GM12874 (cell line): ENCODE data around the gene RARRES1.

Experiments used
- TF ChIP-seq, protein P1 (sequence below): IDR thresholded peaks from 2 replicates; pipeline ENCODE4 v1.5.1; 2011; ENCODE audit warnings: low read depth, mild to moderate bottlenecking, control low read depth, low read length, moderate library complexity; ENCODE audit not compliant: insufficient read depth

RARRES1 gene

DNA sequence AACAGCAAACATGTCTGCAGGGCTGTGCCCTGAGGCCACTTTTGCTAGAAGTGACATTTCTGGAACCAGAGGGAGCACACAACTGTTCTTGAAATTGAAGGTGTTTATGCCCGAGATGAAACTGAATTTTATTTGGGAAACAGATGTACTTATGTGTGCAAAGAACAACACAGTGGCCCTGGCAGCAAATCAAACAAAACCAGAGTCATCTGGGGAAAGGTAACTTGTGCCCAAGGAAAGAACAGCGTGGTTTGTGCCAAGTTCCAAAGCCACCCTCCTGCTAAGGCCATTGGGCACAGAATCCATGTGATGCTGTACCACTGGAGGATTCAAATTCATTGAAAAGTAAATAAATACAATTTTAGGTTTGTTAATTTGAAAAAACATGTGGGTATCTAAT lies 31.2 kb upstream of the RARRES1 start:
- TF ChIP-seq, protein P1, sequence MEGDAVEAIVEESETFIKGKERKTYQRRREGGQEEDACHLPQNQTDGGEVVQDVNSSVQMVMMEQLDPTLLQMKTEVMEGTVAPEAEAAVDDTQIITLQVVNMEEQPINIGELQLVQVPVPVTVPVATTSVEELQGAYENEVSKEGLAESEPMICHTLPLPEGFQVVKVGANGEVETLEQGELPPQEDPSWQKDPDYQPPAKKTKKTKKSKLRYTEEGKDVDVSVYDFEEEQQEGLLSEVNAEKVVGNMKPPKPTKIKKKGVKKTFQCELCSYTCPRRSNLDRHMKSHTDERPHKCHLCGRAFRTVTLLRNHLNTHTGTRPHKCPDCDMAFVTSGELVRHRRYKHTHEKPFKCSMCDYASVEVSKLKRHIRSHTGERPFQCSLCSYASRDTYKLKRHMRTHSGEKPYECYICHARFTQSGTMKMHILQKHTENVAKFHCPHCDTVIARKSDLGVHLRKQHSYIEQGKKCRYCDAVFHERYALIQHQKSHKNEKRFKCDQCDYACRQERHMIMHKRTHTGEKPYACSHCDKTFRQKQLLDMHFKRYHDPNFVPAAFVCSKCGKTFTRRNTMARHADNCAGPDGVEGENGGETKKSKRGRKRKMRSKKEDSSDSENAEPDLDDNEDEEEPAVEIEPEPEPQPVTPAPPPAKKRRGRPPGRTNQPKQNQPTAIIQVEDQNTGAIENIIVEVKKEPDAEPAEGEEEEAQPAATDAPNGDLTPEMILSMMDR = no peak

DNA sequence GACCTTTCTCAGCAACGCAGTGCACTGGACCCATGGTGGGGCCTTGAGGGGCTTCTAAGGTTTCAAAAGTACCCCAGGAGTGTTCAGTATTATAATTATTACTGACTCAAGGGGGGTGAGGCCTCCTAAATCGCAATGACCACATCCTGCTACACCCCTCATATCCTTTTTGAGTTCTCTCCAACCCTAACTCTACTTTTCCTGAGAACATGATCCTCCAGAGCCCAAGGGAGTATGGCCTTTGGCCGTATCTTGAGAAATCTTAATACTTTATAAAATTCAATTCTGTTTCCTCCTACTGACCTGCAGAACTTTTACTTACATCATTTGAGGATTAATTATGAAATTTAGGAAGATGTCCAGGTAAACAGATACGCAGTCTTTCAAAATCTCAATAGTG lies 30.4 kb upstream of the RARRES1 start:
- TF ChIP-seq, protein P1 = no peak

DNA sequence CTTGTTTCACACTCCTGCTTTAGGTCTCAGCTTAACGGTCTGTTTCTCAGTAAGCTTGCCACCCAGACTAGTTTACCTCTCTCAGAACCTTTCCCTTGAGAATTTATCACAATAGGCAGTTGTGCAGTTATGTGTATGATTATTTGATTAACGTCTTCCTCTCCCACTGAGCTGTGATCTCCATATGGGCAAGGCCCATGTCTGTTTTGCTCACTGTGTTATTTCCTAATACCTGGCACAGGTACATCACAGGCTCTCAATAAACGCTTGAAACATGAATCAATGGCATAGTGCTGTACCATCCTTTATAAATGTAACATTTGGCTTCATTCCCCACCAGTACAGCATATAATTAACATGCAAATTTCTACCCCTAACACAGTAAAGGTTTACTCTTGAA lies 29.1 kb upstream of the RARRES1 start:
- TF ChIP-seq, protein P1 = no peak

DNA sequence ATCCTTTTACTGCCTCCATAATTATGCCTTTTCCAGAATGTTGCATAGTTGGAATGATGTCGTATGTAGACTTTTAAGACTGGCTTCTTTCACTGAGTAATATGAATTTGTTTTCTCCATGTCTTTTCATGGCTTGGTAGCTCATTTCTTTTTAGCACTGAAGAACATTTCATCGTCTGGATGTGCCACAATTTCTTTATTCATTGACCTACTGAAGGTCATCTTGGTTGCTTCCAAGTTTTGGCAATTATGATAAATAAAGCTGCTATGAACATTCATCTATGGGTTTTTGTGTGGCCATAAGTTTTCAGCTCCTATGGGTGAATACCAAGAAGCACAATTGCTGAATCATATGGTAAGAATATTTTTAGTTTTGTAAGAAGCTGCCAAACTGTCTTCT lies 23.2 kb upstream of the RARRES1 start:
- TF ChIP-seq, protein P1 = no peak

DNA sequence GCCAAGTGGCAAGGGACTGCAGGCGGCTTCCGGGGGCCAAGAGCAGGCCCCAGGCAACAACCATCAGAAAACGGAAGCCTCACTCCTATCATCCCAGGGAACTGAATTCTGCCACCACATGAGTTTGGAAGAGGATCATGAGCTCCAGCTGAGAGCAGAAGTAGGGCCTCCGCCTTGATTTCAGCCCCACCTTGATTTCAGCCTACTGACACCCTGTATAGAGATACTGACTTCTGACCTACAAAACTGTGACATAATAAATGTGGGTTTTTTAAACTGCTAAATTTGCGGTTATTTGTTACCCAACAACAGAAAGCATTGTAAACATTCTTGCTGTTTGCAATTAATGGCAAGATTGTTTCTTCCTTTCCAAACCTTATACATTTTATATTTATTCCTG lies 21.6 kb upstream of the RARRES1 start:
- TF ChIP-seq, protein P1 = no peak

DNA sequence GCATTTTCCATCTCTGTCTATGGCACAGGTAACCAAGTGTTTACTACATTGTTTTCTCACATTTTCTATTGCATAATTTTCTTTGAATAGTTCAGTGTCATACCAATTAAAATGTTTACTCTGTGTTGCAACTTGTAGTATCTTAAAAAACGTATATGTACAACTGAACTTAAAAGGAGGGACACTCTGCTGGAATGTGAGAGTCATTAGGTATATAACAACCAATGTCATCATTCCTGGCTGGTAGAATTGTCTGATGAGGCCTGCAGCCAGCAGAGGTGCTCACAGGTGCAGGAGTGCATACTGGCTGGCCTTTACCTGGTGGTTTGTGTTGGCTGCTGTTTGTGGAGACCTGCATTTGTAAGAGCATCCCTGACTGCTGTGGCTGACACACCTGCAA lies 19.1 kb upstream of the RARRES1 start:
- TF ChIP-seq, protein P1 = no peak

DNA sequence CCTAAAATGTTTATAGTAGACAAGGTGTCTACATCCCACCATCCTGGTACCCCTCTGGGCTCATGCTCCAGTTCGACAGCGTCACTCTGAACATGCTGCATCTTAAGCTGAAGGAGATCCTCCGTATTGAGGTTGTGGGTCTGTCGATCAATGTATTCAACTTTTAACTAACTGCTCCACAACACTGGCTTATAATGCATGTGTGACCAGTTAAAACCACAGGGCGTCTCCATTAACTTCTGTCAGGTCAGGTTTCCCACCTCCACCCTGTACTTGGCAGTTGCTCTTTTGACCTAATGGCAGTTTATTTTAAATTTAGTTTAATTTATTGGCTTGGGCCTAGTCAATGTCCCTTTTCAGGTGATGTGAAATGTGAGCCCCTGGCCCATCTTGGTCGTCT lies 17.8 kb upstream of the RARRES1 start:
- TF ChIP-seq, protein P1 = no peak

DNA sequence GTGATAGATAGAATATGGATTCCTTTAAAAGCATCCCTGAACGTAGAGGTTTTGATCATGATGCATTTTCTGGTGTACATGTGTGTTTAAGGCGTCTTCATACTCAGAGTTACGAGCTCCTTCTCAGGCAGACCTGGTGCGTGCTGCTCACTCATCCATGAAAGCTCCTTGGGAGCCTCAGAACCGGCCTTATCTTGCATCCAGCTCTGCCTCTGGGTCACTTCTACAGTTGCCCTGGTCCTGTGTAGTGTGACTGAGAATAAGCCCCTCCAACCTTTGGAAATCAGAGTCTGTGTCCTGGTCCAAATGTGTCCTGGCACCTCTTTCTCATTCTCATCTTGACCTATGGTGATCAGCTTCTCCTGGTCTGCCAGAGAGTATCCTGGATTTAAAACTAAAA lies 17.3 kb upstream of the RARRES1 start:
- TF ChIP-seq, protein P1 = no peak
